SK-N-SH (cell line): ENCODE data around the gene TAB3.

Experiments used
- EZH2phosphoT487 ChIP-seq: fragments of 200-600 bp; sonication (generic); IDR thresholded peaks from 2 replicates; pipeline ENCODE4 v1.6.1; 2017; ENCODE audit warnings: low read depth, mixed run types, mild to moderate bottlenecking, antibody characterized with exemption, moderate library complexity, borderline replicate concordance
- GABPA ChIP-seq: IDR thresholded peaks from 2 replicates; pipeline ENCODE4 v1.4.0; 2012; ENCODE audit warnings: low read depth, mild to moderate bottlenecking
- MXI1 ChIP-seq: IDR thresholded peaks from 2 replicates; pipeline ENCODE4 v1.6.1; 2012; ENCODE audit warnings: mild to moderate bottlenecking, low read depth, low read length, improper control_type of control experiment
- TF ChIP-seq, protein P1 (sequence below): fragments of 150-350 bp; IDR thresholded peaks from 2 replicates; pipeline ENCODE4 v1.6.1; 2017; ENCODE audit warnings: antibody characterized with exemption, low read length, low read depth, borderline replicate concordance
- TF ChIP-seq, protein P2 (sequence below): fragments of 200-600 bp; sonication (generic); IDR thresholded peaks from 2 replicates; pipeline ENCODE4 v1.6.1; 2017; ENCODE audit warnings: antibody characterized with exemption, mild to moderate bottlenecking, moderate library complexity
- TF ChIP-seq, protein P3 (sequence below): IDR thresholded peaks from 2 replicates; pipeline ENCODE4 v1.4.0; 2012; ENCODE audit warnings: low read depth

DNA sequence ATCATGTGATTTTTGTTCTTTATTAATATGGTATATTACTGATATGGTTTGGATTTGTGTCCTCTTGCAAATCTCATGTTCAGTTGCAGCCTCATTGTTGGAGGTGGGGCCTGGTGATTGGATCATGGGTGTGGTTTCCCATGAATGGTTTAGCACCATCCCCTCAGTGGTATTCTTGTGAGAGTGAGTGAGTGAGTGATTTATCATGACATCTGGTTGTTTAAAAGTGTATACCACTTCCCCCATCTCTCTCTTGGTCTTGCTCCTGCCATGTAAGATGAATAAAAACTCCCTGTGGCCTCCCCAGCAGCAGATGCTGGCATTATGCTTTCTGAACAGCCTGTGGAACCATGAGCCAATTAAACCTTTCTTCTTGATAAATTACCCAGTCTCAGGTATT is 111.5 kb downstream of the TAB3 start:
- TF ChIP-seq MXI1 (no peak), GABPA (no peak), EZH2phosphoT487 (no peak)
- TF ChIP-seq, protein P1, sequence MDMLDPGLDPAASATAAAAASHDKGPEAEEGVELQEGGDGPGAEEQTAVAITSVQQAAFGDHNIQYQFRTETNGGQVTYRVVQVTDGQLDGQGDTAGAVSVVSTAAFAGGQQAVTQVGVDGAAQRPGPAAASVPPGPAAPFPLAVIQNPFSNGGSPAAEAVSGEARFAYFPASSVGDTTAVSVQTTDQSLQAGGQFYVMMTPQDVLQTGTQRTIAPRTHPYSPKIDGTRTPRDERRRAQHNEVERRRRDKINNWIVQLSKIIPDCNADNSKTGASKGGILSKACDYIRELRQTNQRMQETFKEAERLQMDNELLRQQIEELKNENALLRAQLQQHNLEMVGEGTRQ = no peak
- TF ChIP-seq, protein P2, sequence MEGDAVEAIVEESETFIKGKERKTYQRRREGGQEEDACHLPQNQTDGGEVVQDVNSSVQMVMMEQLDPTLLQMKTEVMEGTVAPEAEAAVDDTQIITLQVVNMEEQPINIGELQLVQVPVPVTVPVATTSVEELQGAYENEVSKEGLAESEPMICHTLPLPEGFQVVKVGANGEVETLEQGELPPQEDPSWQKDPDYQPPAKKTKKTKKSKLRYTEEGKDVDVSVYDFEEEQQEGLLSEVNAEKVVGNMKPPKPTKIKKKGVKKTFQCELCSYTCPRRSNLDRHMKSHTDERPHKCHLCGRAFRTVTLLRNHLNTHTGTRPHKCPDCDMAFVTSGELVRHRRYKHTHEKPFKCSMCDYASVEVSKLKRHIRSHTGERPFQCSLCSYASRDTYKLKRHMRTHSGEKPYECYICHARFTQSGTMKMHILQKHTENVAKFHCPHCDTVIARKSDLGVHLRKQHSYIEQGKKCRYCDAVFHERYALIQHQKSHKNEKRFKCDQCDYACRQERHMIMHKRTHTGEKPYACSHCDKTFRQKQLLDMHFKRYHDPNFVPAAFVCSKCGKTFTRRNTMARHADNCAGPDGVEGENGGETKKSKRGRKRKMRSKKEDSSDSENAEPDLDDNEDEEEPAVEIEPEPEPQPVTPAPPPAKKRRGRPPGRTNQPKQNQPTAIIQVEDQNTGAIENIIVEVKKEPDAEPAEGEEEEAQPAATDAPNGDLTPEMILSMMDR = no peak
- TF ChIP-seq, protein P3, sequence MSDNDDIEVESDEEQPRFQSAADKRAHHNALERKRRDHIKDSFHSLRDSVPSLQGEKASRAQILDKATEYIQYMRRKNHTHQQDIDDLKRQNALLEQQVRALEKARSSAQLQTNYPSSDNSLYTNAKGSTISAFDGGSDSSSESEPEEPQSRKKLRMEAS = no peak
